SJCRH30 (cell line): ENCODE data around the gene KCNK5. TPM values are rescaled to one million over a fixed set of nuclear protein-coding genes. Genes with fewer than 3 reads are reported as not detected.
A peak's percentile ranks its signal among the peaks of the same experiment; 100 is the strongest.

ENCODE experiments used
- DNase-seq, 2 experiments: peaks; one replicate each; pipeline ENCODE4 v3.0.0-alpha.2; 2015 to 2020
- H3K27ac ChIP-seq: fragments of 250-450 bp; sonication (Bioruptor Pico); 2 replicates; pipeline ENCODE4 v1.5.1; 2020; ENCODE audit warnings: mild to moderate bottlenecking, moderate library complexity
- H3K27me3 ChIP-seq: fragments of 250-450 bp; sonication (Bioruptor Pico); 2 replicates; pipeline ENCODE4 v1.5.1; 2020; ENCODE audit warnings: mild to moderate bottlenecking, moderate library complexity
- H3K36me3 ChIP-seq: fragments of 250-450 bp; sonication (Bioruptor Pico); 2 replicates; pipeline ENCODE4 v1.5.1; 2020; ENCODE audit warnings: mild to moderate bottlenecking, moderate library complexity
- H3K4me1 ChIP-seq: fragments of 250-450 bp; sonication (Bioruptor Pico); 2 replicates; pipeline ENCODE4 v1.5.1; 2020; ENCODE audit warnings: mild to moderate bottlenecking, moderate library complexity
- H3K4me3 ChIP-seq: fragments of 250-450 bp; sonication (Bioruptor Pico); 2 replicates; pipeline ENCODE4 v1.5.1; 2020; ENCODE audit warnings: mild to moderate bottlenecking, moderate library complexity
- H3K9me3 ChIP-seq: fragments of 250-450 bp; sonication (Bioruptor Pico); replicated peaks from 2 replicates; pipeline ENCODE4 v1.5.1; 2020; ENCODE audit warnings: mild to moderate bottlenecking, moderate library complexity
- total RNA-seq: library from RNA; depleted of rRNA; stranded (reverse); fragments of >200 nt; shearing (Covaris generic); gene quantifications from 2 replicates; pipeline ENCODE4 v1.2.3, GENCODE V29; 2014

The KCNK5 gene
- total RNA-seq, 1 experiment from 2014 or later: 9.5 TPM

DNA sequence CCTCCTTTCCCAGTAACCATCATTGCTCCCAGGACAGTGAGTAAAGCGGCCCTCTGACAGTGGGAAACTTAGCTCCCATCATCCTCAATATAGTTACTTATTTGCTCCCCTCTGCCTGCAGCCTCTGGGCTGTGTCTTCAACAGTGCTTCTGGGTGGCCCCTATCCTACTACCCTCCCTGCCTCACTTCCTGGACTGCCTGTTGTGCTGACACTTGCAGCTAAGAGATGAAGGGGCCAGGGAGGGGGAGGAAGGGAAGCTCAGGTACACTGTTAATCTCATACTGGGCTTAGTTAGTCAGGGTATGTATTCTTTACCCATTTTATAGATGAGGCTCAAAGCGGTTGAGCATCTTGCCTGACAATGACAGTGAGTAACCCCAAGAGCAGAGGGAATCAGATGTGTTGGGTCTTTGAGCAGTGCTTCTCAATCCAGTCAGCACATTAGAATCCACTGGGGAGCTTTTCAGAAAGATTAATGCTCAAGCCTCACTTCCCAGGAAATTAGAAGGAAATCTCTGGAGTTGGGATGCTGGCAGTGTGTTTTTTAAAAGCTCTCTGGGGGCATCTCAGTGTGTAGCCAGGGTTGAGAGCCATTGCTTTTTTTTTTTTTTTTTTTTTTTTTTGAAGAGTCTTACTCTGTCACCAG is 27.1 kb upstream of the KCNK5 start:
- H3K27me3 ChIP-seq: no peaks in the 10 kb centered on the region
- H3K36me3 ChIP-seq: no peaks in the 10 kb centered on the region
- no peaks in the 10 kb centered on the region for H3K4me1 ChIP-seq
- H3K9me3 ChIP-seq: no peaks in the 10 kb centered on the region
- DNase-seq: no peak
- H3K27ac ChIP-seq: no peak overlapping the region
- H3K4me3 ChIP-seq: no peak overlapping the region

DNA sequence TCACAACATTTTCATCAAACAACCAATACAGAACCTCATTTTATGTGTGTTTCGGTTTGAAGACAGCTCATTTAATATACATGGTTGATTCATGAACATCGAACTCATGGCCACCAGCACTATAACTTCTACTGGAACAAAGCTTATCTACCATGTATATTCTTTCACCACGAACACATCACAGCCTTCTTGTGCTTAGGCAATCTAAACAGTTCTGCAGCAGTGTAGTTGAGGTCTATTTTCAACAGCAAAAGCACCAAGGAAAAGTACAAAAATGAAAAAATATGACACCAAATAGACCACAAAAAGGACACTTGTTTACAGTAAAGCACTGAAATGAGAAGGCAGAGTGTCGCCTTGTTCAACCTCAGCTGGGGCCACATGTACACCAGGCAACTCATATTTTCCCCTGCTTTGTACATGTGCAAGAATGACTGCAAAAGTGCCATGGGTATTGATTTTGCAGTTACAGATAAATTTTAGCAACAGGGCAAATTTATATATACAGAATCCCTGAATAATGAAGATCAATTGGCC is 25.8 kb upstream of the KCNK5 start:
- H3K9me3 ChIP-seq: no peaks in the 10 kb centered on the region
- H3K27ac ChIP-seq: no peak overlapping the region
- no peak overlapping the region for H3K4me3 ChIP-seq
- no peaks in the 10 kb centered on the region for H3K4me1 ChIP-seq
- H3K36me3 ChIP-seq: no peaks in the 10 kb centered on the region
- DNase-seq: no peak
- H3K27me3 ChIP-seq: 0 out of 2 replicates have a peak, but pooled peaks cover 4% of the 10 kb centered on the region

DNA sequence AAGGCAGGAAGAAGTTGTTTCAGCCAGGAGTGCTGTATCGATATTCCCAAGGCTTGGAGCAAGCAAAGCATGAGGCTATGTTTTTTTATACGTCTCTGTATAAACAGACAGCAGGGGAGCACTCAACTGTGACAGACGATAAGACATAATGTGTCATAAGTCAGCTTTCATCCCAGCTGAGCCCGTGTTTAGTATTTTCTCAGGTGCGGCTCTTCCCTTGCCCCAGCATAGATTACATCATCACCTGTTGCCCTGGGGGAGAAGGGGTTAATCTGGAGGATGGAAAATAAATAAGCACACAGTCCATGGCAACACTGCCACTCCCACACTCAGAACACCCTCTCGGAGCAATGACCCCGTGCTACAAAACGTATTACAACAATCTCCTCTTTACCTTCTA is 22.1 kb upstream of the KCNK5 start:
- DNase-seq: no peak
- Histone ChIP-seq H3K4me3 (no peak overlapping the region), H3K9me3 (no peaks in the 10 kb centered on the region), H3K27ac (no peak overlapping the region), H3K27me3 (0 out of 2 replicates have a peak, but pooled peaks cover 4% of the 10 kb centered on the region), H3K4me1 (no peaks in the 10 kb centered on the region), H3K36me3 (no peaks in the 10 kb centered on the region)

DNA sequence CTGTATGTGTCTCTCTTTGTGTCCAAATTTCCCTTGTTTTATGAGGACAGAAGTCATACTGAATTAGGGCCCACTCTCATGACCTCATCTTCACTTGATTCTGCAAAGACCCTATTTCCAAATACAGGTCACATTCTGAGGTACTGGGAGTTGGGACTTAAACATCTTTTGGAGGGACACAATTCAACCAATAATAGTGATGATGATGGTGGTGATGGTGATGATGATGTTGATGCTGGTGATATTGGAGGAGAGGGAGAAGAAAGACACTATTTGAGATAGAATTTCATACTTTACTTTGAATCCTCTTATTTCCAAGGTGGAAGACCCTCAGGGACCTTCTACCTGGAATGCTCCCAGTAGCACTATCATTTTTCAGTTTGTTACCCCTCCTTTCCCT is 21.2 kb upstream of the KCNK5 start:
- Histone ChIP-seq H3K4me1 (no peaks in the 10 kb centered on the region), H3K4me3 (no peak overlapping the region), H3K36me3 (no peaks in the 10 kb centered on the region), H3K27me3 (0 out of 2 replicates have a peak, but pooled peaks cover 4% of the 10 kb centered on the region), H3K27ac (no peak overlapping the region), H3K9me3 (no peaks in the 10 kb centered on the region)
- DNase-seq: no peak

DNA sequence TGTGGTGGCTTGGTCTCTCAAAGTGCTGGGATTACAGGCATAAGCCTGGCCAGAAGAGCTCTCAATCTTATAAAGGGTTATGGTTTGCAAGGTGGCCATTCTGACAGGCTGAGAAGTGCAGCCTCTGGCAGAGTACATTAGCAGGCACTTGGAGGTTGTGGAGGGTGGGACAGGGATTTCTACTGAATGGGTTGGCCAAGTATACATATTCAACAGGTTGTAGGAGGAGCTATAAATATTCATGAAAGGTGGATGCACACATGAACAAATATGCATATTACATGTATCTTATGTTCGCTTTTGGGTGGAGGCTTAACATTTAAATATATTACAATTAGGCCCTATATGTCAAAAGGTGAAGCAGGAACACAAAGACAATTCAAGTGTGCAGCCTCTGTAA is 20.0 kb upstream of the KCNK5 start:
- Histone ChIP-seq H3K36me3 (no peaks in the 10 kb centered on the region), H3K4me3 (no peak overlapping the region), H3K9me3 (no peaks in the 10 kb centered on the region), H3K27me3 (0 out of 2 replicates have a peak, but pooled peaks cover 4% of the 10 kb centered on the region), H3K27ac (no peak overlapping the region), H3K4me1 (no peaks in the 10 kb centered on the region)
- no peak for DNase-seq

GRCh38 chr6:39247667-39248194 is 18.5 kb upstream of the KCNK5 start:
- H3K36me3 ChIP-seq: no peaks in the 10 kb centered on the region
- 0 out of 2 replicates have a peak, but pooled peaks cover 4% of the 10 kb centered on the region for H3K27me3 ChIP-seq
- H3K4me3 ChIP-seq: no peak overlapping the region
- H3K9me3 ChIP-seq: no peaks in the 10 kb centered on the region
- H3K27ac ChIP-seq: no peak overlapping the region
- no peak for DNase-seq
- no peaks in the 10 kb centered on the region for H3K4me1 ChIP-seq

DNA sequence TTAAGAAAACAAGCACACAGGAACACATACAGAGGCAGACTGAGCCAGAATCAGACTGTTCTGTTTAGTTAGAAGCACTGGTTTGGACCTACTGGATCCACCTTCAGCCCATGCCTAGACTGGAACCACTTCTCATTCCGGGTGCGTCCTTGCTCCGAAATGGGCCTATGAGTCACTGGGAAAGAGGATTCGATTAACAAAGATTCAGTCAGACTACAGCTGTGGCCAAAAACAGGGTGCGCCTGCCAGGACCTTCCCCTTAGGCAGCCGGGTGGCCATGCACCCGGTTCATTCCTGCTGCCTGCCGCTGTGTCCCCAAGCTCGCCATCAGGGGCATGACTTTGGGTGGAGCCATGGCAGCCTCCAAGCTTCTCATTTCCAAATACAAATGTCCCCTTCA is 14.5 kb upstream of the KCNK5 start:
- H3K36me3 ChIP-seq: no peaks in the 10 kb centered on the region
- no peaks in the 10 kb centered on the region for H3K4me1 ChIP-seq
- no peaks in the 10 kb centered on the region for H3K9me3 ChIP-seq
- no peak overlapping the region for H3K27ac ChIP-seq
- H3K4me3 ChIP-seq: no peak overlapping the region
- no peak for DNase-seq
- H3K27me3 ChIP-seq: no peaks in the 10 kb centered on the region

DNA sequence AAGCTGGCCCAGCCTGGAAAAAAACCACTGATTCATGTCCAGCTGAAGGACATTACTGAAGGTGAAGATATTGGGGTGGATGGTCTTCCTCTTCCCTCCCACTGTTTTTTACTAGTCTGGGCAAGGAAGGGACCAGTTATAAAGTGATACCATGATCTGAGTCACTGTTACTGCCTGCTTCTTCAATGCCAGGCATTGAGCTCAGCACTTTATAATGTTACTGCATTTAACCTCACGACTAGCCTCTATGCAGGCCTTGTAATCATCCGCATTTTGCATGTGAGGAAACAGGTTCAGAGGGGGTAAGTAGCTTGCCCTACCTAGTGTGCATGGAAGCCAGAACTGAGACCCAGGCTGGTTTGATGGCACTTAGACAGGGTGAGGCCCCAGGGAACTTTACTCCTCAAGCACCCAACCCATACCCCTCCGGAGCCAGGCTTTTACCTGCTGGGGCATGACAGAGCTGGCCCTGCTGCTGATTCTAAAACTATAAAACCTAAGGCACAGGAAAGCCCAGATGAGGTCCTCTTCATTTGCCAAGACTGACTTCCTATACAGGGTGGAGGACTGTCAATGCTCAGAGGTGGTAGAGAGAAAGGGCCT is 11.0 kb upstream of the KCNK5 start:
- no peaks in the 10 kb centered on the region for H3K36me3 ChIP-seq
- DNase-seq: no peak
- no peaks in the 10 kb centered on the region for H3K27me3 ChIP-seq
- no peaks in the 10 kb centered on the region for H3K4me1 ChIP-seq
- no peak overlapping the region for H3K27ac ChIP-seq
- no peak overlapping the region for H3K4me3 ChIP-seq
- H3K9me3 ChIP-seq: no peaks in the 10 kb centered on the region

DNA sequence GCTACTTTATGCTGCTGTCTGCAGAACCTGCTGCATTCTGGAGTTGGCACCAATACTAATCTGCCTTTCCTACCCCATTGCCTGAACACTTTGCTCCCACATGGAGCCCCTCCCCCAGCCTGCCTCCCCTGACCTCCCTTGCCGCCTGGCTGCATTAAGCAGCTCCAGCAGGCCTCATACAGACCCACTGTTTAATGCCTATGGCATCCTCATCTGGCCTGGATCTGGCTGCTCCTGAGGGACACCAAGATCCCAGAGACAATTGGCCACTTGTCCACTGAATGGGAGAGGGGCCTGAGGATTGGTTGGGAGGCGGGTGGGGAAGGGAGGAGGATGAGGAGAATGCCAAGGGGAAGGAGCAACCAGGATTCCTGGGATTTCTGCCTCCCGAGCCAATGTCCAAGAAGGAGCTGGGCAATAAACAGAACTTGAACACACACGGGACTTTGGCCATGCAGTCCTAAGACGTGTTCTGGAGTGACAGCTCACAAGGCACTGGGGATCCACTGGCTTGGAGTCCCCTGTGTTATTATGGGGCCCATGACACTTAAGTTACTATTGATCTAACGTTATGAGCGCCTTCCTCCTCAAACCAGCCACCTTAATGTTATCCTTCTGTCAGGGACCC is 10.4 kb upstream of the KCNK5 start:
- no peaks in the 10 kb centered on the region for H3K27me3 ChIP-seq
- H3K4me1 ChIP-seq: no peaks in the 10 kb centered on the region
- H3K27ac ChIP-seq: no peak overlapping the region
- no peaks in the 10 kb centered on the region for H3K9me3 ChIP-seq
- DNase-seq: no peak
- no peaks in the 10 kb centered on the region for H3K36me3 ChIP-seq
- H3K4me3 ChIP-seq: no peak overlapping the region

GRCh38 chr6:39236742-39237141 is 7.5 kb upstream of the KCNK5 start:
- Histone ChIP-seq H3K36me3 (no peaks in the 10 kb centered on the region), H3K4me3 (no peak overlapping the region), H3K27me3 (no peaks in the 10 kb centered on the region), H3K27ac (no peak overlapping the region), H3K4me1 (no peaks in the 10 kb centered on the region), H3K9me3 (no peaks in the 10 kb centered on the region)
- DNase-seq: no peak

DNA sequence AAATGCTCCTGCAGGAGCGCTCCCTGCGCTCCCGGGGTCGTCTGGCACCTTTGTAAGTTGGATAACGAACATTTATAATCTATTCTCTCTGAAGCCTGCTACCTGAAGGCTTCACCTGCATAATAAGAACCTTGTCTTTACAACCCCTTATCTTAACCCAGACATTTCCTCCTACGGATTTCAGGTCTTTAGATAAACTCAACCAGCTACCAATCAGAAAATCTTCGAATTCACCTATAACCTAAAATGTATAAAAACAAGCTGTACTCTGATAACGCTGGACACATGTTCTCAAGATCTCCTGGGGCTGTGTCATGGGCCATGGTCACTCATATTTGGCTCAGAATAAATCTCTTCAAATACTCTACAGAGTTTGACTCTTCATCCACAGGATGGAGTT is 4.1 kb upstream of the KCNK5 start:
- H3K9me3 ChIP-seq: no peaks in the 10 kb centered on the region
- no peak overlapping the region for H3K27ac ChIP-seq
- DNase-seq: no peak
- no peaks in the 10 kb centered on the region for H3K27me3 ChIP-seq
- H3K4me1 ChIP-seq: no peaks in the 10 kb centered on the region
- H3K36me3 ChIP-seq: no peaks in the 10 kb centered on the region
- H3K4me3 ChIP-seq: no peak overlapping the region

DNA sequence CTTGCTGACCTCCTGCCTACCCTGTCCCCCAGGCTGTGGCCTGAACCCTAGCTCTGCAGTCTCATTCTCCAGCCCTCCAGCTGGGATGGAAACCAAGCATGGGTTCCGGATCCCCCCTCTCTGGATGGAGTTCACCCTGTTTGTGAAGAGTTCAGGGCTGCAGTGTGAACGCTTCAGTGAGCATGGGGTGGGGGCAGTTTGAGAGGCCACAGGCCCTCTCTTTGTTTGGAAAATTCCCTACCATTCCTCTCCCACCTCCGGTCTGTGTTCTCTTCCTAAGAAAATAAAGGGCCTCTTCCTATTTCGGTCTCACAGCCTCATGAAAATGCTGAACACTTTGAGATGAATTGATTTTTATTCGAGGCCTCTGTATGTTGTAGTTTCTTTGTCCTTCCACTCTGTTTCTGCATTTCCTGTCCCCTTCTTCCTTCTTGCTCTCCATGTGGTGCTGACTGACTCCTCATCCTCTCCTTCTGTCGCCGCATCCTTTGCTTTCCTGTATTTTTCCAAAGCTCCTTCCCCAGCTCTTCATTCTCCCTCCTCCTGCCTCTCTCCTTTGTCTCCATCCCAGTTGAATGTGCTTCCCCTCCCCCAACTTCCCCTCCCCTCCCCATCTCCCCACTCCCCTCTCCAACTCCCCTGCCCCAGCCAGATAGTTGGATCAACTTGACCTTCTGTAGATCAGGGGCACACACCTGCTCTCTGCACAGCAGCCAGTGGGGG is 2.4 kb upstream of the KCNK5 start:
- no peaks in the 10 kb centered on the region for H3K27me3 ChIP-seq
- no peaks in the 10 kb centered on the region for H3K9me3 ChIP-seq
- H3K4me1 ChIP-seq: 0 out of 2 replicates have a peak, but pooled peaks cover 3% of the 10 kb centered on the region
- H3K4me3 ChIP-seq: no peak overlapping the region
- no peaks in the 10 kb centered on the region for H3K36me3 ChIP-seq
- H3K27ac ChIP-seq: no peak overlapping the region
- no peak for DNase-seq

DNA sequence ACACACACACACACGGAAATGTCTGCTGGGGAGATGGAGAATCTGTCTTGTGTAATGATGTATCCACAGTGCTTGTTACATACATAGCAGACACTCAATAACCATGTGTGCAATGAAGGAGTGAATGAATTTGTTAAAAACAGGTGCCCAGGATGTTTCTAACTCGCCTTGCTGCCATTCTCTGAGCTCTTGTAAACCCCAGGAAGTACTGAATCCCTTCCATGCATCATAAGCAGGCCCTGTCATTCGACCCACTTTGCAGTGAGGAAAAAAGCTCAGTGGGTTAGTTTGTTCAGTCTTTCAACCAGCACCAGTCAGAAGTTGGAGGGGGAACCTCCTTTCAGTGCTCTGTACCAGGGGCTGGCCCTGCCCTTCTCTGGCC is 1.4 kb upstream of the KCNK5 start:
- DNase-seq: no peak
- H3K36me3 ChIP-seq: no peaks in the 10 kb centered on the region
- no peak overlapping the region for H3K27ac ChIP-seq
- H3K4me3 ChIP-seq: no peak overlapping the region
- no peaks in the 10 kb centered on the region for H3K27me3 ChIP-seq
- H3K9me3 ChIP-seq: no peaks in the 10 kb centered on the region
- H3K4me1 ChIP-seq: 0 out of 2 replicates have a peak, but pooled peaks cover 3% of the 10 kb centered on the region

DNA sequence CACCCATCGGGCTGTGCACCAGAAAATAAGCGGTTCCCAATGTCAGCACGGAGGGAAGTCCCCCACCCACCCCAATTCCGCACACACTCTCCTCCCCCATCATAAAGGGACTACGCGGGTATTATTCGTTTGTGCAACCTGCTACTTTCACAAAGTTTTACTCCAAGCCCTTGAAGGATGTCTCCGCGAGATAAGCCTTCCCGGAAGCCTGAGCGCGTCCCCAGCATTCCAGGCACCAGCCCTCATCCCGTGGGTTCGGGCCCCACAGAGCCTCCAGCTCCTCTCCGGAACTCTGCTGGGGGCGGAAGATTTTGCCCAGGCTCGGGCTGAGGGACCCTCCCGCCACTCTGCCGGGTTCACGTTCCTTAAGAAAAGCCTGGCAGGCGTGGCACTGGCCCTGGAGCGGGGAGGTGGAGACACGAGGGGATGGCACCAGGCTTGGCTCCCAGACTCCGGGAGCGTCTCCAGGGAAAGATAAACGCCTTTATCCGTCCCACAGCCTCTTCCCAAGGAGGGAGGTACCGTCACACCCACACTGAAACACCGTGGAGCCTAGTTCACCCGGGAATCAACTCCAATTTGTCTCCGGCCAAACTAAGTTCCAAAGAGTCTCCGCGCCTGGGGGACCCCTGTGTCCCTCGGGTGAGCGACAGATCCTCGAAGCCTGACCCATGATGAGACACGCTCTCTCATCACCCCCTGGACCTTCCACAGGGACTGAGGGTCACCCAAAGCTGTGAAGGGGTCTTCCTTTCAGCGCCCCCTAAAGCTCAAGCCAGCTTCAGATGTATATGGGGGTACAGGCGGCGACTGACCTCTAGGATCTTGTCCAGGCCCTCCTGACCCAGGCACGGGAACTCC is 934 bp downstream of the KCNK5 start:
- H3K27me3 ChIP-seq: no peaks in the 10 kb centered on the region
- H3K4me3 ChIP-seq: peak overlapping the region; percentile 59
- no peaks in the 10 kb centered on the region for H3K9me3 ChIP-seq
- no peak for DNase-seq
- 0 out of 2 replicates have a peak, but pooled peaks cover 3% of the 10 kb centered on the region for H3K4me1 ChIP-seq
- peak overlapping the region; percentile 40 for H3K27ac ChIP-seq
- H3K36me3 ChIP-seq: no peaks in the 10 kb centered on the region
